Astrocyte (in vitro differentiated cells and primary cell): ENCODE measurements around the gene OSBPL2. TPM values are rescaled to one million over a fixed set of nuclear protein-coding genes. Genes with fewer than 3 reads are reported as not detected.

Experiments used
- DNase-seq: peaks from one replicate; pipeline ENCODE4 v3.0.0-alpha.2; 2010; ENCODE audit warnings: low read depth
- FAIRE-seq: peaks from 2 replicates; lab custom pipeline; 2011; peaks lifted over from hg19 to GRCh38; lab: Jason Lieb, UNC
- H2AFZ ChIP-seq: 2 replicates; pipeline ENCODE4 v1.6.0; 2012; ENCODE audit warnings: low read depth, low read length, inconsistent platforms
- H3K27ac ChIP-seq: 2 replicates; pipeline ENCODE4 v1.5.1; 2011; ENCODE audit warnings: low read depth, low read length, inconsistent platforms
- H3K27me3 ChIP-seq: 2 replicates; pipeline ENCODE4 v1.6.0; 2011; ENCODE audit warnings: low read length, inconsistent platforms; ENCODE audit not compliant: insufficient read depth
- H3K36me3 ChIP-seq: 2 replicates; pipeline ENCODE4 v1.5.1; 2011; ENCODE audit warnings: low read length, inconsistent platforms; ENCODE audit not compliant: insufficient read depth
- H3K4me1 ChIP-seq: 2 replicates; pipeline ENCODE4 v1.5.1; 2011; ENCODE audit warnings: low read length, inconsistent platforms; ENCODE audit not compliant: insufficient read depth
- H3K4me2 ChIP-seq: 2 replicates; pipeline ENCODE4 v1.6.0; 2012; ENCODE audit warnings: low read length, inconsistent platforms
- H3K4me3 ChIP-seq: 2 replicates; pipeline ENCODE4 v1.5.1; 2011; ENCODE audit warnings: low read depth, mild to moderate bottlenecking, low read length, inconsistent platforms; ENCODE audit not compliant: insufficient read depth
- H3K79me2 ChIP-seq: 2 replicates; pipeline ENCODE4 v1.6.0; 2012; ENCODE audit warnings: mild to moderate bottlenecking, low read length, inconsistent platforms; ENCODE audit not compliant: insufficient read depth
- H3K9ac ChIP-seq: 2 replicates; pipeline ENCODE4 v1.6.0; 2012; ENCODE audit warnings: mild to moderate bottlenecking, low read length, inconsistent platforms
- H3K9me3 ChIP-seq: 2 replicates; pipeline ENCODE4 v1.5.1; 2012; ENCODE audit warnings: low read depth, mild to moderate bottlenecking, low read length, inconsistent platforms; ENCODE audit not compliant: insufficient read depth
- H4K20me1 ChIP-seq: 2 replicates; pipeline ENCODE4 v1.6.0; 2012; ENCODE audit warnings: low read length, inconsistent platforms; ENCODE audit not compliant: insufficient read depth
- H3K27ac Mint-ChIP-seq: one replicate; pipeline ENCODE4 v1.8.0; 2021; ENCODE audit warnings: mild to moderate bottlenecking, mixed read lengths; ENCODE audit not compliant: unreplicated experiment
- H3K27me3 Mint-ChIP-seq: one replicate; pipeline ENCODE4 v1.8.0; 2021; ENCODE audit warnings: low read depth, mixed read lengths; ENCODE audit not compliant: unreplicated experiment
- H3K36me3 Mint-ChIP-seq: one replicate; pipeline ENCODE4 v1.8.0; 2021; ENCODE audit warnings: low read depth, mixed read lengths; ENCODE audit not compliant: unreplicated experiment
- H3K4me1 Mint-ChIP-seq: one replicate; pipeline ENCODE4 v1.8.0; 2021; ENCODE audit warnings: low read depth, mixed read lengths; ENCODE audit not compliant: unreplicated experiment
- H3K4me3 Mint-ChIP-seq: one replicate; pipeline ENCODE4 v1.8.0; 2021; ENCODE audit warnings: mild to moderate bottlenecking, moderate library complexity, mixed read lengths; ENCODE audit not compliant: unreplicated experiment
- H3K9me3 Mint-ChIP-seq: one replicate; pipeline ENCODE4 v1.8.0; 2021; ENCODE audit warnings: mild to moderate bottlenecking, mixed read lengths; ENCODE audit not compliant: unreplicated experiment
- EZH2 ChIP-seq: IDR thresholded peaks from 2 replicates; pipeline ENCODE4 v1.6.1; 2012; ENCODE audit warnings: mild to moderate bottlenecking, low read length, inconsistent platforms; ENCODE audit not compliant: insufficient read depth
- total RNA-seq: library from RNA; stranded (reverse); gene quantifications from 2 replicates; pipeline ENCODE4 v1.2.1, GENCODE V29; 2021
- TF ChIP-seq, protein P1 (sequence below): IDR thresholded peaks from 2 replicates; pipeline ENCODE4 v1.5.1; 2011; ENCODE audit warnings: low read depth, mild to moderate bottlenecking, inconsistent platforms, low read length, moderate library complexity; ENCODE audit not compliant: insufficient read depth

Gene OSBPL2
- total RNA-seq, 1 donor from 2014 or later: 60.3 TPM

GRCh38 chr20:62236200-62236599, 2.1 kb upstream of the OSBPL2 start:
- Histone ChIP-seq H3K4me3 (no peak overlapping the region), H3K27ac (no peak overlapping the region), H4K20me1 (peaks cover 22% of the 10 kb centered on the region), H3K4me1 (peaks cover 9% of the 10 kb centered on the region), H3K4me2 (no peak overlapping the region), H3K79me2 (peaks cover 23% of the 10 kb centered on the region), H3K9ac (no peak overlapping the region), H3K27me3 (no peaks in the 10 kb centered on the region), H3K36me3 (no peaks in the 10 kb centered on the region), H2AFZ (no peak overlapping the region), H3K9me3 (peaks cover 3% of the 10 kb centered on the region)
- Mint-ChIP-seq H3K9me3 (peaks cover 3% of the 10 kb centered on the region), H3K4me1 (peaks cover 4% of the 10 kb centered on the region), H3K4me3 (peak overlapping the region; percentile 17), H3K27me3 (peaks cover 7% of the 10 kb centered on the region), H3K27ac (no peak overlapping the region), H3K36me3 (peaks cover 5% of the 10 kb centered on the region)
- TF ChIP-seq, protein P1, sequence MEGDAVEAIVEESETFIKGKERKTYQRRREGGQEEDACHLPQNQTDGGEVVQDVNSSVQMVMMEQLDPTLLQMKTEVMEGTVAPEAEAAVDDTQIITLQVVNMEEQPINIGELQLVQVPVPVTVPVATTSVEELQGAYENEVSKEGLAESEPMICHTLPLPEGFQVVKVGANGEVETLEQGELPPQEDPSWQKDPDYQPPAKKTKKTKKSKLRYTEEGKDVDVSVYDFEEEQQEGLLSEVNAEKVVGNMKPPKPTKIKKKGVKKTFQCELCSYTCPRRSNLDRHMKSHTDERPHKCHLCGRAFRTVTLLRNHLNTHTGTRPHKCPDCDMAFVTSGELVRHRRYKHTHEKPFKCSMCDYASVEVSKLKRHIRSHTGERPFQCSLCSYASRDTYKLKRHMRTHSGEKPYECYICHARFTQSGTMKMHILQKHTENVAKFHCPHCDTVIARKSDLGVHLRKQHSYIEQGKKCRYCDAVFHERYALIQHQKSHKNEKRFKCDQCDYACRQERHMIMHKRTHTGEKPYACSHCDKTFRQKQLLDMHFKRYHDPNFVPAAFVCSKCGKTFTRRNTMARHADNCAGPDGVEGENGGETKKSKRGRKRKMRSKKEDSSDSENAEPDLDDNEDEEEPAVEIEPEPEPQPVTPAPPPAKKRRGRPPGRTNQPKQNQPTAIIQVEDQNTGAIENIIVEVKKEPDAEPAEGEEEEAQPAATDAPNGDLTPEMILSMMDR: no peak
- TF ChIP-seq EZH2: no peak
- FAIRE-seq (no peak), DNase-seq (no peak)

GRCh38 chr20:62236766-62237513, 1.4 kb upstream of the OSBPL2 start:
- no peak overlapping the region for H3K9ac ChIP-seq
- TF ChIP-seq, protein P1: no peak
- TF ChIP-seq EZH2: no peak
- peaks cover 4% of the 10 kb centered on the region for H3K27me3 Mint-ChIP-seq
- H3K4me2 ChIP-seq: no peak overlapping the region
- H2AFZ ChIP-seq: no peak overlapping the region
- peaks cover 9% of the 10 kb centered on the region for H3K4me1 ChIP-seq
- no peaks in the 10 kb centered on the region for H3K27me3 ChIP-seq
- no peaks in the 10 kb centered on the region for H3K36me3 ChIP-seq
- H3K36me3 Mint-ChIP-seq: peaks cover 11% of the 10 kb centered on the region
- FAIRE-seq: no peak
- H3K9me3 Mint-ChIP-seq: peaks cover 3% of the 10 kb centered on the region
- H3K4me3 Mint-ChIP-seq: no peak overlapping the region
- peaks cover 29% of the 10 kb centered on the region for H4K20me1 ChIP-seq
- DNase-seq: no peak
- H3K79me2 ChIP-seq: peaks cover 30% of the 10 kb centered on the region
- no peak overlapping the region for H3K27ac ChIP-seq
- H3K4me1 Mint-ChIP-seq: peaks cover 8% of the 10 kb centered on the region
- no peak overlapping the region for H3K4me3 ChIP-seq
- no peak overlapping the region for H3K27ac Mint-ChIP-seq
- H3K9me3 ChIP-seq: peaks cover 3% of the 10 kb centered on the region

- H3K4me1 ChIP-seq: peaks cover 9% of the 10 kb centered on the region
- peaks cover 3% of the 10 kb centered on the region for H3K9me3 ChIP-seq
- H2AFZ ChIP-seq: peak overlapping the region; percentile 74
- peaks cover 4% of the 10 kb centered on the region for H3K27me3 Mint-ChIP-seq
- H3K4me3 Mint-ChIP-seq: peak overlapping the region; percentile 84
- no peaks in the 10 kb centered on the region for H3K27me3 ChIP-seq
- peaks cover 35% of the 10 kb centered on the region for H4K20me1 ChIP-seq
- H3K27ac Mint-ChIP-seq: peak overlapping the region; percentile 62
- no peak for FAIRE-seq
- no peak overlapping the region for H3K9ac ChIP-seq
- TF ChIP-seq EZH2: no peak
- TF ChIP-seq, protein P1: no peak
- H3K79me2 ChIP-seq: peaks cover 35% of the 10 kb centered on the region
- no peaks in the 10 kb centered on the region for H3K36me3 ChIP-seq
- peaks cover 11% of the 10 kb centered on the region for H3K36me3 Mint-ChIP-seq
- H3K4me3 ChIP-seq: peak overlapping the region; percentile 52
- peaks cover 9% of the 10 kb centered on the region for H3K4me1 Mint-ChIP-seq
- peak overlapping the region; percentile 86 for H3K4me2 ChIP-seq
- peaks cover 3% of the 10 kb centered on the region for H3K9me3 Mint-ChIP-seq
- no peak overlapping the region for H3K27ac ChIP-seq
- no peak for DNase-seq
These were observed 864 bp upstream of the OSBPL2 start for GRCh38 chr20:62237514-62237800.
